ENCODE measurements around the gene SRD5A1.

SRD5A1 gene, protein sequence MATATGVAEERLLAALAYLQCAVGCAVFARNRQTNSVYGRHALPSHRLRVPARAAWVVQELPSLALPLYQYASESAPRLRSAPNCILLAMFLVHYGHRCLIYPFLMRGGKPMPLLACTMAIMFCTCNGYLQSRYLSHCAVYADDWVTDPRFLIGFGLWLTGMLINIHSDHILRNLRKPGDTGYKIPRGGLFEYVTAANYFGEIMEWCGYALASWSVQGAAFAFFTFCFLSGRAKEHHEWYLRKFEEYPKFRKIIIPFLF

DNA sequence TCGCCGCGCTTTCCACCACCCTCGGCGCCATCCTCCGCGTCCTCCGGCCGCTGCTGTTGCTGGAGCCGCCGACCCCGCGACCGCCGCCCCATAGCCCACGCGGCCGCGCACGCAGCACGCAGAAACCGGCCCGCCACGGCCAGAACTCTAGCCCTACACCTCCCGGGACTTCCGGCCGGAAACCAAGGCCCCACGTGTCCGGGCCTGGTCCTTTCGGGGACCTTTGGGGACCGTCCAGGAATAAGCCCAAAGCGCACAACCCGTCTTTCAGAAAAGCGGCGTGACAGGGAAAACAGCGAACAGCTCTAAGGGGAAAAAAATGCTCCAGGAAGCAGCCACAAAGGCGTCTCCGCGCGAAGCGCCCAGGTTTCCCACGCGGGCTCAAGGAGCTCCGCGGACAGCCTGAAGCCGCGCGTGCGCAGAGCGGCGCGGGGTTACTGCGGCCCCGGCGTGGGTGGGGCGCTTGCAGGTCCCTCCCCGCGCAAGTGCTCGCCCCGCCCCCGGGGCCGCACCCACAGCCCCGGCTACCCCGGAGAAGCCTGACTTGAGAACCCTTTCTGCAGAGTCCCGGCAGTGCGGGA, at the start of gene SRD5A1, which contains the start of gene NSUN2:
Gene SRD5A1, plus strand, starts transcription at position 553 of the 581 bp plus-strand sequence. CDS start 137 bp downstream, outside the sequence.
Gene NSUN2, minus strand, starts transcription at position 157 of the 581 bp plus-strand sequence. Its CDS starts 65 bp downstream, at position 92.
- peak; percentile 89 to 97 for DNase-seq

DNA sequence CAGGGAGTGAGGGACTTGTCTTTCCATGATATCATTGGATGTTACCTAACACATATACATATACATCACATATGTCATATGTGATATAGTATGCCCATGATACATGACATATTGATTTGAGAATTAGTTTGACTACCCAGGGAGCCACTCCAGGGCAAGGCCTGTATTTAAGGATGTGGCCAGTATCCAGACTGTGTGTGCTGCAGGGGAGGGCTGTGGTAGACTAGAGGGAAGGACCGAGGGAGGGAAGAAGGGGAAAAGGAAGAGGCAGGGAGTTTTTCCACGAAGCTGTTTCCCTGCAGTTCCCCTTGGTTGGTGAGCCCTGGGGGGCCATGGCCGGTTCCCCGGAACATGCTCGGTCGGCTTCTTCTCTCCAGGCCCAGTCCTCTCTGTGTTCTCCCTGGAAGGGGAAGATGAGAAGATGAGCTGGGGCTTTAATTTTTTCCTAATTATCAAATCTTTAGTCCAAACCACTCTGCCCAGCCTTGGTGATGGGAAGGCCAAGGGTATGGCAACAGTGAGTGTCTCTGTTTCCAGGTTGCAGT, 49.1 kb upstream of the SRD5A1 start:
- no peak for DNase-seq

DNA sequence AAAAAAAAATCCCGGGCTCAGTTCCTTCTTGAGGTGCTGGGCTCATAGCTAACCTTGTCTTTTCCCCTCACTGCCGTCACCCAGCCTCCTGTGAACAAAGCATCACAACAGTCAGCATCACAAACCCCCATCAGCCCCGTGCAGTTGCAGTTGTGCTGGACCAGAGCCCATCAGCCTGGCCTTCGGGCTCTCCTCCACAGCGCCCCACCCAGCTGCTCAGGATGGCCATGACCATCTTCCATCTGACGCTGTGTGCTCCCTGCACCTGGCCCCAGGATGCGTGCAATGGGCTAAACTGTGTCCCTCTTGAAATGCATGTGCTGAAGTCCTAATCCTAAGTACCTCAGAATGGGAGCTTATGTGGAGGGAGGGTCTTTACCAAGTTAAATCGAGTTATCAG, 48.5 kb upstream of the SRD5A1 start:
- DNase-seq = no peak

DNA sequence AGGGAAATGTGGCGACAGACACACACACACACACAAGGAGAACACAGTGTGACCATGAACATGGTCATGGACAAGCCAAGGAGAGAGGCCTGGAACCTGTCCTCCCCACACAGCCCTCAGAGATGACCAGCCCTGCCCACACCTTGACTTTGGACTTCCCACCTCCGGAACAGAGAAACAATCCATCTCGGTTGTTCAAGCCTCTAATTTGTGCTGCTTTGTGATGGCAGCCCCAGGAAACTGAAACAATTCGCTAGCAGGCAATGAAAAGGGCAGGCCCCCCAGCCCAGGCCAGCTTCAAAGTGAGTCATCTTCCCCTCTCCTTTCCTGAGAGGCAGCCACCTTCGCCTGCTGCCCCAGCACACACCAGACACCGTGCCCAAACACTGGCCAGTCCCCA, 48.1 kb upstream of the SRD5A1 start:
- DNase-seq = no peak

DNA sequence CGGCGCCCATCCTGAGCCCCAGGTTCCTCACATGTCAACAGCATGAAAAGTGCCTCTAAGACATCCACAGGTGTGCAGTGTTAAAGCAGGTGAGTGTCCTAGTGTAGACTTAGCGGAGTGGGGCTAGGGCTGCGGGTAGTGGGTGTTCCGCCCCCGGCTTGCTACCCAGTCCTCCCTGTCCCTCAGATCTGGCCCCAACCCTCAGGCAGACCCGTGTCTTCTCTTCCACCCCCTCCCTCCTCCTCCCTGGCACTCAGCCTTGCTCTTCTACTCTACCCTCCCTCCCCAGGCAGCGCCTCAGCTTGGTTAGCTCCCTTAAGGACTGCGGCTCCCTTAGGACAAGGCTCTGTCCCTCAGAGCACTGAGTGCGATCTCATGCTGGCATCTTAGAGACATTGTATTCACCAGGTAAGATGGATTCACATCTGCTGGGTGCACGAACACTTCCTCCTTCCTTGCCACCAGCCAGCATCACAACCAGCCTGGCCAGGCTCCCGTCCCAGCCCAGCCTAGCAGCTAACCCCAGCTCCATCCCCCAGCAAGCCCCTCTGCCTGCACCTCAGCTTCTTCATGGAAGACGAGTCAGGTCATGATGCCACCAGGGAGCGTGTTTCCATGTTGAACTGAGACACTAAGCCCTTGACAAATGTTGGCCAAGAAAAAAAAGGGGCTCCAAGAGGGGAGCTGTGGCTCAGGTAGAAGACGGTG, 47.1 kb upstream of the SRD5A1 start:
- no peak for DNase-seq

DNA sequence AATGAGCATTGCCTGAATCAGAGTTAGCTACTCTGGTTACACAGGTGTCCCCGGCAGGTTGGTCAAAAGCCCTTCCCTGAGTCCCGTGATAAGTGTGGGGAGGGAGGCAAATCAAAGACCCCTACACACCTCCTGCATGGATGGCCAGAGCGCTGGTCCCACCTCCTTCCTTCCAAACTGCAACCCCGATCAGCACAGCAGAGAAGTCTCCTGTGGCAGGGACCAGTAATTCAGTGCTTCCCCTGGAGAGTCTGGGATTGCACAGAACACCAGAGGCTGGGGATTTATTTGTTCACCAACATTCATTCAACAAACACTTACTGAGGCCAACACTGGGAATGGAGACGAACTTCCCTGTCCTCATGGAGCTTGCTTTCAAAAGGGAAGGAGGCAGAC, 46.6 kb upstream of the SRD5A1 start:
- no peak for DNase-seq

DNA sequence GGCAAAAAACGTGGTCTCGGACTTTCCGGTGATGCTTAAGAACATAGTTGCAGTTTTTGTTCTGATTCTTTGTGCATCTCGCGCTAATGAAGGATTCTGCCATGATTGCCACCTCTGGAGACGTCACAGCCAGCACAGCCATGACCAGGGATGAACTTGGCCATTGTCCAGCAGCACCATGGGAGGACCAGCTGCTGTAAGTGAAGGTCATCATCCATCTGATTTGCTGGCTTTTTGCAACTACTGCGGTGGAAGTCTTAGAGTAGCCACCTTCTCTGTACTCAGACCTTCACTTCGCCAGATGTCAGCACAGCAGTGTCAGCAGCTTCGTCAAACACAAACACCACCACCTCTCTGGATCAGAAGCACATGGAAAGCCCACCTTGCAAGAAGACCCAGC, 46.1 kb upstream of the SRD5A1 start:
- no peak for DNase-seq

DNA sequence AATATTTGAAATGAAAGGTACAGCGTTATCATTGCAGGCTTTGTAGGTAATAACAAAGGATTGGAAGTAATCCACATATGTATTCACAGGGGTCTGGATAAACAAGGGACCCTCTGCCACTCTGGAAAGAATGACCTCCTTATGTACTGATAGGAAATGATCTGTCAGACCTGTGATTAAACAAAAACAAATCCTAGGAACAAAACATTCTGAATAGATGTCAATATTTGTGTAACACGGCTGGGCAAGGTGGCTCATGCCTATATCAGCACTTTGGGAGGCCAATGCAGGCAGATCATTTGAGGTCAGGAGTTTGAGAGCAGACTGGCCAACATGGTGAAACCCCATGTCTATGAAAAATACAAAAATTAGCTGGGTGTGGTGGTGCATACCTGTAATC, 42.7 kb upstream of the SRD5A1 start:
- DNase-seq = no peak

DNA sequence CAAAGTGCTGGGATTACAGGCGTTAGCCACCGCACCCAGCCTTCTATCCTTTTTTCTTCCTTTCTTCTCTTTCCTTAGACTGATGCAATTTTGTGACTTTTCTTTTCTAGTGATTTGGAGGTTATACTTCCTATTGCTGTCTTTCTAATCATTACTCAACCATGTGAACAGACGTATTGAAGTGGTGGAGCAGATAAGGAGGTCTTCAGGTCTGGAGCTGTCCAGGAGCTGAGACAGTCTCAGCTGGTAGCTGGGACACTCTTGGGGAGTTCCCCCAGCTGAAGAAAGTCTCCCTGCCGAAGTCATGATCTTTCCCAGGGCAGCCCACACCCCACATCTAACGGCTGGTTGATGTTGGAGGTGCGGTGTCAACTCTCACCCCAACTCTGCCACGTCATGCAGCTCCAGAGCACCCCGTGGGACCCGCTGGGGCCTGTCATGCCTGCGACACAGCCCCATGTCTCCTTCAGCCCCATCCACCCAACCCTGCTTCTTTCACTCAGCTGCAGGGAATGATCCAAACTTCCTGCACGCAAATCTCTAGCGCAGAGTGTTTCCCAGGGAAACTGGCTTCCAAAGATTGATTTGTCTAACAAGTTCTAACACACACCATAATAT, 41.5 kb upstream of the SRD5A1 start:
- DNase-seq = no peak

DNA sequence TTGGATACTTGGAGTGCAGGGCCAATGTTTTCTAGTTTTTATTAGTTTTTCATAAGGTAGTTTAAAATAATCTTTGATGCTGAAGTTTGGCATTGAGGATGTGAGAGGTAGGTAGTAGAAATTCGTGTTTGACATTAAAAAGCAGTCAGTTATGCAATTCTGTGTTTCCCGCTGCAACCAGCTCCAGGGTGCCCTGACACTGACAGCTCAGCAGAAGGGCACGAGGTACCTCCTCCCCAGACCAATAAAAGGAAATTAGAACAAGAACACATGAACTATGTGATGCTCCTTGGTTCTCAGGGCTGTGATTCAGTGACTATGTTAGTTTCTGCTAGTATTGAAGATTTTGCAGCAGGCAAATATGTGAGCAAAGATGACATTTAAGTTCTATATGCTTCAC, 40.6 kb upstream of the SRD5A1 start:
- no peak for DNase-seq

DNA sequence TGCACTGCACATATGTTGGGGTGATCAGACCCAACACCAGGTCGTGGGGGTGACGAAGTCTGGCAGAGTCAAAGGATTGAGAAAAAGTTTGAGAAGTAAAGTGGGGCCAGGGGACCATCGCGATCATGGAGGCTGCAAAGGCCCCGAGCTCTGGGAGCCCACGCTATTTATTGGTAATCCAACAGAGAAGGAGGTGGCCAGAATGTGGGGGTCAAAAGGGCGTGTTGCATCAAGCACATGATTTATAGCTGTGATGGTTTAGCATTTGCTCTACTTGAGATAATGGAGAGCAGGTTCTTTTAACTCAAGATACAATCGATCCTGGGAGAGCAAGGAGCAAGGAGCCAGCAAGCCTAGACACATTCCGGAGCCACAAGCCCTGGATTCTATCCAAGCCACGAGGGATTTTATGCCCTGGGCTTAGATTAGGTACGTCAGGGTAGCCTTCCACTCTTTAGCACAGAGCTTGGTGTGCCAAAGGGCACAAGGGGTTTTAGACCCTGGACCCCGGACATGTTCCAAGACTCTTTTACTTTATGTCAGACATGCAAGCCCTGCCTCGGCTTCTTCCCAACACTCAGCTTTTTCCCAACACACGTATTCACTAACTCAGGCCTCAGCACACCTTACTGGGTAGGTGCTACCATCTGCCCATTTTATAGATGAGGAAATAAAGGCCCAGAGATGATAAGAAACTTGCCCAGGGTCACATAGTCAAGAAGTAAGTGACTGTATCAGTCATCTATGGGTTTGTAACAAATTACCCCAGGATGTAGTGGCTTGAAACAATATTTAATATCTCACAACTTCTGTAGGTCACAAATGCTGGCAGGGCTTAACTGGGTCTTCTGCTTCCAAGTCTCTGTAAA, 39.9 kb upstream of the SRD5A1 start:
- no peak for DNase-seq

DNA sequence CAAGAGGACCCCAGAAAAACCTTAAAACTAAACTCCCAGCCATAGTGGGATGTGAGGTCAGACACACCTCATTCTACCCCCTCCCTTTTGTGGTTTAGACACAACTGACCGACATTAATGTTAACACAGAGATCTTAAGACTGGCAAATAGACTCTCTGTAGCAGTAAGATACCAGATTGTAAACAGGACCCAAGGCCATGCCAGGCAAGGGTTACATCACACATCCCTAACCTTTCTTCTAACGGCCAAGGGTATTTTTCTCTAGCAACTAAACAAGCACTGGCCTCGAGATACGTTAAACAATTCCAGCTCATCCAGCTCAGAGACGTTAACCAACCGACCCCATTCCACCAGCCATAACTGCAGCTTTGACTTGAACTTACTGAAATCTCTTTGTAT, 39.2 kb upstream of the SRD5A1 start:
- no peak for DNase-seq

DNA sequence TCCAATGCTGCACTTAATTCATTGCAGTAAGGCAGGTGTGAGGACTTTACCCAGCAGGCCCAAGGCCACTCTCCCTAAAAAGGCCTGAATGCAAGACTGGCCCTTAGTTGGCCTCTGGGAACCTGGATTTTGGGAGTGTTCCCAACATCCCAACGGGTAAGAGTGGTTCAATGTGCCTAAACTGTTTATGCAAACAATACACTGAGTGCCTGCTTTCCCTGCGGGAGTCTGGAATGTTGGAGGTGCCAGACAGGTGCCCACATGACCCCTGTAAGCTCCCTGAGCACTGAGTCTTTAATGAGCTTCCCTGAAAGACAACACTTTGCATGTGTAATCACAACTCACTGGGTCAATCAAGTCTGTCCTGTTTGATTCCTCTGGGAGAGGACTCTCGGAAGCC, 37.8 kb upstream of the SRD5A1 start:
- DNase-seq = no peak

DNA sequence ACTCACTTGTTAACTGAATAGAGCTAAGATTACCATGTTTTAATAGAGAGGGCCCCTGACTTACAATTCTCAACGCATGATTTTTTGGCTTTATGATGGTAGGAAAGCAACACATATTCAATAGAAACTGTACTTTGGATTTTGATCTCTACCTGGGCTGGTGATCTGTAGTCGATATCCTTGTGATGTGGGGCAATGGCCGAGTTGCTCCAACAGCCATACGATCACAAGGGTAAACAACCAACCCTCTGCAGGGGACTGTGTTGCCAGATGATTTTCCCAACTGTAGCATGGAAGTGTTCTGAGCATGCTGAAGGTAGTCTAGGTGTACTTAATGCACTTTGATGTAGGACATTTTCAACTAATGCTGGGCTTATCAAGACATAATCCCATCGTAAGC, 36.9 kb upstream of the SRD5A1 start:
- no peak for DNase-seq

DNA sequence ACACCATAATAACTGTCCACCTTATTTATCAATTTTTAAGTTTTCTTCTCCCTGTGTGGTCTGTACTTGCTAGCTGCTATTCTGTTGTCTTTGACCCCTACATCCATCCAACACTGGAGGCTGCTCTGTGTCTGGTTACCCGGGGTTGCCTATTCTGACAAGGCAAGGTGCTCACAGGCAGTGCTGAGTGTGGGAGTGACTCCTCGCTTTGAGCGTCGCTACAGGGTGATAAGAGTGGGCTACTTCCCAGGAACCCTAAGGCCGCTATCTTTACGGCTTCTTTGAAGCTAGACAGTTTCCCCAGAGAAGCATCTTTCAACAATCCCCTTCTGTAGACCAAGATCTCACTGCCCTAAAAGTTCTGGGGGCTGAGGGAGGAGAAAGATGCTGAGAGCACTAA, 35.7 kb upstream of the SRD5A1 start:
- DNase-seq = no peak

DNA sequence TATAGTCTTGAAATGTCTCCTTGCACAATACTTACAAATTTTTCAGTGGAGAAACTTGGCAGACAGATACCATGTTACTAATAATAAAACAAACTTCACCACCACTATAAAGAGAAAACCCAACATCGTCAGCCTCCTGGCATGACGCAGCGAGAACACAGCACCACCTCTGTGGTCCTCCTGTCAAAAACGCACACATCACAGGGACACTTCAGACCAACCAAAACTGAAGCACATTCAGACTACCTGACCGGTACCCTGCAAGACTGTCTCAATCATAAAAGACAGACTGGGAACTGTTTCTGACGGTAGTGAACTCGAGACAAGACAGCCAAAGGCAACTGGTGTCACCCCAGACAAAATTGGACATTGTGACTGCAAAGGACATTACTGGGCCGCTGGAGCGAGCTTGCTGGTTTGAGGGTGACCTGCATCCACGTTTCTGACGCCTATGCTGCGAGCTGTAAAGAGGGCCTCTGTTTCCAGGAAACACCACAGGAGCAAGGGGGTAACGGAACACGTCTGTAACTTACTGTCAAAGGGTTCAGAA, 34.8 kb upstream of the SRD5A1 start:
- no peak for DNase-seq

DNA sequence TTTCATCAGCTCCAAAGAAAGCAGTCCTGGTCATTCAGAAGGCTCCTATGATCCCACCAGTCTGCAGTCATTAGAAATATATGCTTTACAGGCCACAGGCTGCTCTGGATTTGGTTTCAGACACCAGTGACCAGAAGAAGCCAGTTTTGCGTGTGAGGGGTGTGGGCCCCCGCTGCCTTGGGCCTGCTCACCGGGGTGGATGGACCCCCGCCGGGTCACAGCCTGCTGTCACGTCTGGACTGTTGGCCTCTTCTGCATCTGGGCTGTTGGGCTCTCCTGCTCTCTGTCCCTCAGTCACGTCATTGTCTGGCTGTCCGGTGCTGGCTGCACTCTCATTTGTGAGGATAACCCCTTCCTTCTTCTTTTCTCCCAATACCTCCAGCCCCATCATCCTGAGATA, 33.5 kb upstream of the SRD5A1 start:
- DNase-seq = no peak

DNA sequence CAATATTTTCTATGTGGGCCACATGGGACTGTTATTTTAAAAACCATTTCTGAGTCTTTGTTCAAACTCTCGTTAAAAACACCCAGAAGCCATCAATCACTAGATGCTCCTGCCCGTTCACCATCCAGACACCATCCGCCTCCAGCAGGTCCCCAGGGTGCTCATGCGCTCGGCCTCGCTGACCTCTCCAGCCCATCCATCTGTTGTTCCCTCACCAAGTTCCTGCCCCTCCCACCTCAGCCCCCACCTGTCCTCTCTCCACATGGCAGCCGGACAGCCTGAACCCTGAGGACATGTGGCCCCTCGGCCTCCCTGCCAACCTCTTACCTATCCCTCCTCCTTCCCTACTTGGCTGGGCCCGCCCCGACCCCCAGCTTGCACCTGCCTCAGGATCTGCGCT, 32.0 kb upstream of the SRD5A1 start:
- no peak for DNase-seq

DNA sequence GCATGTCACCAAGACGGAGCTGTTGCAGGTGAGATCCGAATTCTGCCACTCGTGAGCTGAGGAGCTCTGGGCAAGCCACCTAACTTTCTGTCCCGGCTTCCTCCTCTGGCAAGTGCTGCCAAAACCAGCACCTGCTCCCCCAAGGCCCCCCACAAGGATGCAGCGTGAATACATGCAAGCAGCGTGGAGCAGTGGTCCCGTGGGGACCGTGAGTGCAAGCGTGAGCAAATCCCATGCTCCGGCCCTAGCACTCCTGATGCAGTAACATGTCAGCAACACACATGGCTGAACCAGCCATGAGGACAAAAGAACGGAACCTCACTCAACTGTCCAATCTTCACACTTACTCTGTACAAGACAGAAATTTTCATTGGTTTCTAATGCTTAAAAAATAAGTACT, 31.4 kb upstream of the SRD5A1 start:
- no peak for DNase-seq

DNA sequence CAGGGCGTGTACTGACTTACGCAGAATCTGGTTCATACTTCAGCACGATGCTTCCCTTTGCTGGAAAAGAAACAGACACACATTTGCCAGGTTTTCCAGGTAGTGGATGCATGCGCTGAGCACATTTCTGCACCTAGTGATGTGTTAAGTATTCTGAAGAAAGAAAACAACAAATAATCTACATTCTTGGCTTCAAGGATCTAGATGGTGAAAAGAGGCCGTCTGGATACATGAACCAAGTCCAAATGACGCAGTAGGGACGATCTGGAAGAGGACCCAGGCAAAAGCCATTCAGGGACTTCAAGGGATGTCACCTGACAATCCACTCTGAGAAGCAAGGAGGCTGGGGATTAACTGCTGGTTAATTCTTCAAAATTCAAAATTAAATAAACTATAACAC, 30.8 kb upstream of the SRD5A1 start:
- DNase-seq = no peak

DNA sequence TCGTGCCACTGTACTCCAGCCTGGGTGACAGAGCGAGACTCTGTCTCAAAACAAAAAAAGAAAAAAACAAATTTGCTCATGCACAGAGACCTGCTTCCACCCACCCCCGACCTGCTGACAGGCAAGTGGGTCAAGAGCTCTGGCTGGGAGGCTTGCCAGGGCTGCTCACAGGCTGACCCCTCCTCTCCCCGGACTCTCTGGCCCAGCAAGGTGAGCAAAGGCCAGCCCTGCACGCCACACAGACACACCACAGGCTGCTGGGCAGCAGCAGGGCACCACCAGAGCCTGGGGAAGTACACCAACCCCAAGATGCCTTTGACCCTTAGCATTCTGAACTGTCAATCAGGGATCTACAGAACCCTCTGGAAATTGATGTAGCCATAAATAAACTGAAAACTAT, 29.6 kb upstream of the SRD5A1 start:
- no peak for DNase-seq

DNA sequence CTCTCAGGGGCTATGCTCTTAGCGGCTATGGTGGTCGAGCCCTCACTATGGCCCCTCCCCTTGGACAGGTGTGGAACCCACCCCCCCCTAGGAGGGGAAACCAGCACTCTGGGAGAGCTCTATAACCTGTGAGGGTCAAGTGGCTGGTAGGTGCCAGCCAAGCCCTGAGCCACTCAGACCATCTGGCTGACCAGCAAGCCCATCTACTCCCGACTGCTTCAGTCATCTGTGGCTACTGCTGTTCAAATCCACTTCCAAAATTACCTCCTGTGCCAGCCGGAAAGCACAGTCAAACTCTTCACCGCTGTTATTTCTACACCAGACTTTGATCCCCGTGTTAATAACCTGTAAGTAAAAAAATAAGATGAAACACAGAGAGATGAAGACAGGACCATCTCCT, 28.9 kb upstream of the SRD5A1 start:
- DNase-seq = no peak
